ENCODE results near the gene CEPT1. TPM values are rescaled to one million over a fixed set of nuclear protein-coding genes. Genes with fewer than 3 reads are reported as not detected.

Gene CEPT1
- total RNA-seq, 1 experiment from 2014 or later = 33.0 TPM

- Histone ChIP-seq H3T11ph (ENCODE audit: low read length) (no peak overlapping the region), H2AK5ac (ENCODE audit: insufficient read length, low read length) (no peak overlapping the region), H4K91ac (ENCODE audit: insufficient read length, low read depth, low read length) (no peak overlapping the region), H3K23me2 (ENCODE audit: insufficient read length, low read depth, low read length, poor library complexity, severe bottlenecking) (no peaks in the 10 kb centered on the region), H3K9me3 (ENCODE audit: control insufficient read depth, low read depth, low read length) (no peaks in the 10 kb centered on the region), H2BK120ac (ENCODE audit: low read depth, low read length, poor library complexity, severe bottlenecking) (no peak overlapping the region), H3K27ac (ENCODE audit: insufficient read length, low read depth, low read length) (no peak overlapping the region), H3K27me3 (ENCODE audit: insufficient read depth, low read length) (no peaks in the 10 kb centered on the region), H3K79me2 (ENCODE audit: insufficient read depth, low read length) (no peaks in the 10 kb centered on the region), H2BK12ac (ENCODE audit: insufficient read length, low read depth, low read length) (no peak overlapping the region), H3K4me1 (ENCODE audit: insufficient read depth, low read length) (no peaks in the 10 kb centered on the region), H3K9ac (ENCODE audit: extremely low read depth, insufficient read length, low read length) (no peak overlapping the region), H3K4ac (ENCODE audit: low read depth, low read length) (no peak overlapping the region), H4K20me1 (ENCODE audit: control insufficient read depth, insufficient read depth, insufficient read length) (no peaks in the 10 kb centered on the region), H2BK20ac (ENCODE audit: low read depth, low read length, poor library complexity, severe bottlenecking) (no peak overlapping the region), H3K79me1 (ENCODE audit: insufficient read depth, low read depth, low read length, poor library complexity, severe bottlenecking) (no peaks in the 10 kb centered on the region), H3K14ac (ENCODE audit: insufficient read depth, low read length) (no peak overlapping the region), H3K56ac (ENCODE audit: insufficient read length, low read depth, low read length) (no peak overlapping the region), H4K5ac (ENCODE audit: insufficient read length, low read depth, low read length) (no peak overlapping the region), H4K8ac (replicated peaks; ENCODE audit: insufficient read length, low read depth, low read length) (no peak overlapping the region), H3K4me2 (ENCODE audit: insufficient read depth, insufficient read length, low read length) (no peak overlapping the region), H2BK5ac (ENCODE audit: insufficient read length, low read length) (no peak overlapping the region), H3K23ac (ENCODE audit: insufficient read length, low read depth, low read length) (no peak overlapping the region), H2BK15ac (ENCODE audit: low read depth, low read length) (no peak overlapping the region), H3K18ac (ENCODE audit: insufficient read length, low read depth, low read length) (no peak overlapping the region), H2AFZ (ENCODE audit: low read length) (no peak overlapping the region)
- peaks cover 0 to 2% of the 10 kb centered on the region in 2 experiments; a peak in 1 of 5 replicates for H3K9me3 Mint-ChIP-seq
- H3K4me3 Mint-ChIP-seq = no peak overlapping the region
- no peak overlapping the region for H3K27ac Mint-ChIP-seq
- WGBS (ENCODE audit: extremely low coverage, insufficient read length, low lambda C conversion rate) = no CpG with 5 or more reads among the region's 3 CpGs
- H3K4me1 Mint-ChIP-seq = peaks cover 5 to 15% of the 10 kb centered on the region in 2 experiments
- H3K36me3 Mint-ChIP-seq (ENCODE audit: insufficient read depth in 1 of 3, low read depth in 3 of 3) = peaks cover 0 to 2% (median 0%) of the 10 kb centered on the region in 3 experiments; a peak in 1 of 7 replicates
- DNase-seq = no peak
- TF ChIP-seq CTCF (conservative IDR thresholded peaks at IDR 0.05) = no peak
- peaks cover 11% of the 10 kb centered on the region for H3K27me3 Mint-ChIP-seq (ENCODE audit: low read depth)
Measured at GRCh38 chr1:111200802-111201161, 60.8 kb downstream of the CEPT1 start.

Data from H9 (cell line).